Omental fat pad (tissue), 4 donors: Measurements from ENCODE around the gene C10orf71. TPM values are rescaled to one million over a fixed set of nuclear protein-coding genes. Genes with fewer than 3 reads are reported as not detected.

Experiments used
- ATAC-seq: fragments of 150-250 bp; one replicate; pipeline ENCODE4 v1.9.1; 2016; ENCODE audit warnings: mild to moderate bottlenecking, moderate library complexity; ENCODE audit not compliant: low FRiP score
- DNase-seq: peaks from one replicate; pipeline ENCODE4 v3.0.0-alpha.2; 2019; ENCODE audit warnings: low spot score
- total RNA-seq, 4 donors: library from RNA; depleted of rRNA; stranded (reverse); fragments of >200 nt; gene quantifications; one replicate each; pipeline ENCODE4 v1.1.0, GENCODE V29; 2016
- TF ChIP-seq, protein P1 (sequence below), 3 donors: fragments of 450-650 bp; IDR thresholded peaks; one replicate each; pipeline ENCODE4 v1.5.1; 2016 to 2017; ENCODE audit warnings: antibody characterized with exemption in 3 of 3, mild to moderate bottlenecking in 3 of 3, moderate library complexity in 2 of 3

C10orf71 gene
- total RNA-seq, 4 donors from 2014 or later: not detected

DNA sequence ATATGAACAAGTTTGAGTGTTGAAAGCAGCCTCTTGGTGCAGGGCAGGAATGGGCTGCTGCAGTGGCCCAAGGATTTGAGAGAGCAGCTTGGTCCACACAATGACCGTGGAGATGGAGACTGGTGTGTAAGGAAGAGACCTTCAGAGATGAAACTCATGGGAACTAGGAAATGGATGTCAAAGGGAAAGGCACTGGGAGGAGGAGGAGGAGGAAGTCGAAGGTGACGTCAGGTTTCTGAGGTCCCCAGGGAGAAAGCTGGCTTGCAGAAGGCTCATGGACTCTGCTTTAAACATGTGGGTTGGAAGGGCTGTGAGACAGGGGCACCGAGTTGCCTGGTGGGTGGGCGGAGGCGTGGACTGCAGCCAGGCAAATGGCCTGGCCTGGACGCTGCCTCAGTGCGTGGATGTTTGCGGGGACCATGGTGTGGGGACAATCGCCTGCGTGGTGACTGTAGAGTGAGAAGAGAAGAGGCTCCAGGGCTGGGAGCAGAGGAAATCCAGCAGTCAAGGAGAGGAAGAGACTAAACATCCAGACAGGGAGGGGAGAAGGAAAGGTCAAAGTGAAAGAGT, 14.6 kb downstream of the C10orf71 start:
- DNase-seq (no peak), ATAC-seq (no peak)
- TF ChIP-seq, protein P1, sequence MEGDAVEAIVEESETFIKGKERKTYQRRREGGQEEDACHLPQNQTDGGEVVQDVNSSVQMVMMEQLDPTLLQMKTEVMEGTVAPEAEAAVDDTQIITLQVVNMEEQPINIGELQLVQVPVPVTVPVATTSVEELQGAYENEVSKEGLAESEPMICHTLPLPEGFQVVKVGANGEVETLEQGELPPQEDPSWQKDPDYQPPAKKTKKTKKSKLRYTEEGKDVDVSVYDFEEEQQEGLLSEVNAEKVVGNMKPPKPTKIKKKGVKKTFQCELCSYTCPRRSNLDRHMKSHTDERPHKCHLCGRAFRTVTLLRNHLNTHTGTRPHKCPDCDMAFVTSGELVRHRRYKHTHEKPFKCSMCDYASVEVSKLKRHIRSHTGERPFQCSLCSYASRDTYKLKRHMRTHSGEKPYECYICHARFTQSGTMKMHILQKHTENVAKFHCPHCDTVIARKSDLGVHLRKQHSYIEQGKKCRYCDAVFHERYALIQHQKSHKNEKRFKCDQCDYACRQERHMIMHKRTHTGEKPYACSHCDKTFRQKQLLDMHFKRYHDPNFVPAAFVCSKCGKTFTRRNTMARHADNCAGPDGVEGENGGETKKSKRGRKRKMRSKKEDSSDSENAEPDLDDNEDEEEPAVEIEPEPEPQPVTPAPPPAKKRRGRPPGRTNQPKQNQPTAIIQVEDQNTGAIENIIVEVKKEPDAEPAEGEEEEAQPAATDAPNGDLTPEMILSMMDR (IDR thresholded peaks at IDR 0.05): no peak

DNA sequence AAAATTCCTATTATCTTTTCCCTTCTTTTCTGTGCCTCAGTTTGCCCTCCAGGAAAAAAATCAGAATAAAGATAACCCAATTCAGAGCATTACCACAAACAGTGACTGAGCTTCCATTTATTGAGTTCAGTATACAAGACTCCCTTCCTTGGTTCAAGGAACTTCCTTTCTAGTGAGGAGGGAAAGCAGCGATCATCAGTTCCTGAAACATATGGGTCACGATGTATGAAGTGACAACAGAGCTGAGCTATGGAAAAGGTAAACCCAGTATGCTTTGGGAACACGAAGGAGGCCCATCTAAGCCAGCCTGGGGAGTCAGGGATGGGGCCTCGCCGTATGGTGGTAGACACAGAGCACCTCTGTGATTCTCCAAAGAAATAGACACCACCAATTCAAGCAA, 15.8 kb downstream of the C10orf71 start:
- DNase-seq: no peak
- ATAC-seq: no peak
- TF ChIP-seq, protein P1 (IDR thresholded peaks at IDR 0.05): no peak

DNA sequence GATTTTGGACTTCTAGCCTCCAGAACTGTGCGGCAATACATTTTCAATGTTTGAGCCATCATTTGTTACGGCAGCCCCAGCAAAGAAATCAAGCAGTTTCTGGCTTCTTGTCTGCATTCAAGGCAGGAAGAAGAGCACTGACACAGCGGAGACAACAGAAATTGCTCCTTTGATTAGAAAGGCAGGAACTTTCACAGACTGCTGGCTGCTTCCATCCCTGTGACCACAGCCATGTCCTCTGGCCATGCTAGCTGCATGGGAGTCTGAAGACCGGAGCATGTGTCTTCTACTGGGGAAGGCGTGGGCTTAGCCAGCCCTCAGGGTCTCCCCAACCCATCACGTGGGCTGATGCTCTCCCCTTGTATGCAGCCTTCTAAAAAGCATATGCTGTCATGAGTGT, 19.1 kb downstream of the C10orf71 start:
- no peak for DNase-seq
- TF ChIP-seq, protein P1 (IDR thresholded peaks at IDR 0.05): no peak
- no peak for ATAC-seq

DNA sequence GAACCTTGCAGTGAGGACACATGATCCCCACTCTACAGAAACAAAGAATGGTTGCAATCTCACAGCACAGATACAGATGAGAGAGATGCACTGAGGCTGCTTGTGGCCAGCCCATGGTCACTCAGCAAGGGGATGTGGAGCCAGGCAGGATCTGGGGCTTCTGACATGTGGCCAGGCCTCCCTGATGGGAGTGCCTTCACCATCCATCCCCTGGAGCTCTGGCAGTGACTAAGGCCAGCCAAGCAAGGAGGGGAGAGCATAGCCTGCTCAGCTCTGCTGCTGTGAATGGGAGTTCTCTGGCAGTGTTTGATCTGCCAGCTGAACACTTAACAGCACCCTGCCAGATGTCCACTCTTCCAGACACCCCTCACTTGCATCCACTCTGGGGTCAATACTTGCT, 19.8 kb downstream of the C10orf71 start:
- ATAC-seq (no peak), DNase-seq (no peak)
- TF ChIP-seq, protein P1 (IDR thresholded peaks at IDR 0.05): no peak

DNA sequence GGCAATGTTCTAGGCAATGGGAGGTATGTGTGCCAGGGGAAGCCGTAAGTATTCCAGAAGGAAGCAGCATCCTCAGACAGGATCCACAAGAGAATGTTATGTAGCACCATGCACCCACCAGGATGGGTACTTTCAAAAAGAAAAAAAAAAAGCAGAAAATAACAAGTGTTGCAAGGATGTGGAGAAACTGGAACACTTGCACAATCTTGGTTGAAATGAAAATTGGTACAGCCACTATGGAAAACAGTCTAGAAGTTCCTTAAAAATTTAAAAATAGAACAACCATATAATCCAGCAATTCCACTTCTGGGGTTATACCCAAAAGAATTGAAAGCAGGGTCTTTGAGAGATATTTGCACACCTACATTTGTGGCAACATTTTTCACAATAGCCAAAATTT, 20.2 kb downstream of the C10orf71 start:
- DNase-seq (no peak), ATAC-seq (no peak)
- TF ChIP-seq, protein P1 (IDR thresholded peaks at IDR 0.05): no peak

DNA sequence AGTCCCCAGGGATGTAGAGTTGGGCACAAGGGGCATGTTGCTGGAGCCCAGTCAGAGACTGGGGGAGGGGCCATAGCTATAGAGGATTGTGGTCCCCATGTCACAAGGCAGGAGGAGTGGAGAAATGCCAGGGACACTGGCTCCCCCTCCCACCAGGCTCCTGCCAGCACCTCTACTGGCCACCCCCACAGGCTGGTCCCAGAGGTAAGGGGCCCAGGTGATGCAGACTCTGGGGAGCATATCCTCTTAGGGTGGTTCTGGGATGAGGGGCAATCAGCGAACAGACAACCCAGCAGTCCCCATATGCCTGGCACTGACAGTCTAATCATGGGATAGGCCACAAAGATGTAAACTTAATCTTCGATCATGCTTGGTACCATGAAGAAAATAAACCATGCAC, 21.2 kb downstream of the C10orf71 start:
- ATAC-seq (no peak), DNase-seq (no peak)
- TF ChIP-seq, protein P1 (IDR thresholded peaks at IDR 0.05): no peak

DNA sequence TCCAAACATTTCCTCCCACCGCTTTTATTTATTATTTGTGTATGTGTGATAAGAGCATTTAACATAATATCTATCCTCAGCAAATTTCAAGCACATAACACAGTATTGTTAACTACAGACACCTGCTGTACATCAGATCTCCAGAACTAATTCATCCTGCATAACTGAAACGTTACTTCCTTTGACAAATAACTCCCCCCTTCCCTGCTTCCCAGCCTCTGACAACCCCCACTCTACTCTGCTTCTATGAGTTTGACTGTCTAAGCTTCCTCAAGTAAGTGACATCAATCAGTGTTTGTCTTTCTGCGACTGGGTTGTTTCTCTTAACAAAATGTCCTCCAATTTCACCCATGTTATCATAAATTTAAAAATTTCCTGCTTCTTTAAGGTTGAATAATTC, 22.1 kb downstream of the C10orf71 start:
- TF ChIP-seq, protein P1 (IDR thresholded peaks at IDR 0.05): no peak
- ATAC-seq: no peak
- no peak for DNase-seq
